H1 (cell line): ENCODE results near the gene CETN2. TPM values are rescaled to one million over a fixed set of nuclear protein-coding genes. Genes with fewer than 3 reads are reported as not detected.

ENCODE experiments used
- CTCF ChIA-PET: fragments of 300-600 bp; sonication (Branson Sonifier 250); formaldehyde crosslinking; loops from one replicate; lab custom pipeline; 2021; ENCODE audit not compliant: partially characterized antibody; lab: Charles Lee
- POLR2A ChIA-PET: fragments of 300-600 bp; sonication (Branson Sonifier 250); formaldehyde crosslinking; loops from one replicate; lab custom pipeline; 2021; ENCODE audit warnings: inconsistent platforms; ENCODE audit not compliant: partially characterized antibody; lab: Charles Lee
- DNase-seq, 2 experiments: peaks; one replicate each; pipeline versions ENCODE4 v3.0.0 to v3.0.0-alpha.2; 2010 to 2022; ENCODE audit warnings: low spot score in 2 of 2, low read depth in 1 of 2, mixed read lengths in 1 of 2
- FAIRE-seq: peaks from 2 replicates; lab custom pipeline; 2011; peaks lifted over from hg19 to GRCh38; lab: Jason Lieb, UNC
- H2AFZ ChIP-seq: 2 replicates; pipeline ENCODE4 v1.8.1; 2012; ENCODE audit warnings: low read length, inconsistent platforms
- H2AK5ac ChIP-seq: 2 replicates; pipeline ENCODE4 v1.6.1; 2013; ENCODE audit warnings: low read depth, low read length
- H2BK120ac ChIP-seq: replicated peaks from 2 replicates; pipeline ENCODE3; 2013; ENCODE audit warnings: low read depth, low read length, inconsistent platforms
- H2BK12ac ChIP-seq: 2 replicates; pipeline ENCODE4 v1.6.1; 2013; ENCODE audit warnings: low read depth, low read length
- H2BK15ac ChIP-seq: 2 replicates; pipeline ENCODE4 v1.6.1; 2013; ENCODE audit warnings: low read length
- H2BK20ac ChIP-seq: 2 replicates; pipeline ENCODE4 v1.6.1; 2013; ENCODE audit warnings: low read length
- H2BK5ac ChIP-seq: 2 replicates; pipeline ENCODE4 v1.6.1; 2013; ENCODE audit warnings: low read depth, low read length
- H3K14ac ChIP-seq: 2 replicates; pipeline ENCODE4 v1.6.1; 2013; ENCODE audit warnings: inconsistent platforms; ENCODE audit not compliant: insufficient read length
- H3K18ac ChIP-seq: 2 replicates; pipeline ENCODE4 v1.6.1; 2013; ENCODE audit warnings: low read length; ENCODE audit errors: extremely low read depth
- H3K23ac ChIP-seq: 2 replicates; pipeline ENCODE4 v1.6.1; 2013; ENCODE audit warnings: inconsistent platforms; ENCODE audit not compliant: insufficient read length
- H3K23me2 ChIP-seq: 2 replicates; pipeline ENCODE4 v1.6.1; 2013; ENCODE audit warnings: low read depth, low read length
- H3K27ac ChIP-seq: 2 replicates; pipeline ENCODE4 v1.6.1; 2011; ENCODE audit warnings: low read depth, low read length, inconsistent platforms
- H3K27me3 ChIP-seq, 4 experiments: replicated peaks in 1 of 4; 1 replicate in 1 of 4; 2 replicates in 3 of 4; pipeline versions ENCODE4 v1.6.1 to v1.8.1; 2011 to 2013; ENCODE audit warnings: low read length in 3 of 4, mild to moderate bottlenecking in 3 of 4, inconsistent platforms in 2 of 4, mixed read lengths in 2 of 4, moderate library complexity in 1 of 4; ENCODE audit not compliant: control insufficient read depth in 3 of 4, insufficient read depth in 3 of 4; ENCODE audit errors: extremely low read depth in 1 of 4
- H3K36me3 ChIP-seq, 4 experiments: 2 replicates each; pipeline versions ENCODE4 v1.6.1 to v1.8.1; 2011 to 2013; ENCODE audit warnings: mild to moderate bottlenecking in 4 of 4, low read length in 3 of 4, moderate library complexity in 2 of 4, control low read depth in 1 of 4, inconsistent platforms in 1 of 4; ENCODE audit not compliant: insufficient read depth in 4 of 4, control insufficient read depth in 2 of 4
- H3K4ac ChIP-seq: replicated peaks from 2 replicates; pipeline ENCODE3; 2013; ENCODE audit warnings: low read length, low read depth, mixed read lengths, inconsistent platforms; ENCODE audit not compliant: insufficient read length
- H3K4me1 ChIP-seq, 4 experiments: replicated peaks in 1 of 4; 1 replicate in 1 of 4; 2 replicates in 3 of 4; pipeline versions ENCODE4 v1.6.1 to v1.8.1; 2011 to 2013; ENCODE audit warnings: low read length in 3 of 4, inconsistent platforms in 2 of 4, mixed read lengths in 1 of 4; ENCODE audit not compliant: insufficient read depth in 4 of 4, control insufficient read depth in 3 of 4
- H3K4me2 ChIP-seq, 2 experiments: 2 replicates each; pipeline versions ENCODE4 v1.6.1 to v1.8.1; 2011 to 2013; ENCODE audit warnings: low read depth in 2 of 2, low read length in 2 of 2, control low read depth in 1 of 2, inconsistent platforms in 1 of 2, mild to moderate bottlenecking in 1 of 2; ENCODE audit not compliant: insufficient read depth in 1 of 2
- H3K4me3 ChIP-seq, 4 experiments: fragments of 200-600, 300-600 bp in 1 of 4; sonication (generic), shearing (Covaris generic), sonication (Bioruptor Twin) in 1 of 4; 2 replicates each; pipeline versions ENCODE4 v1.5.1 to v1.8.1; 2011 to 2016; ENCODE audit warnings: low read length in 4 of 4, low read depth in 3 of 4, control low read depth in 2 of 4, inconsistent platforms in 2 of 4, mild to moderate bottlenecking in 2 of 4, mixed read lengths in 1 of 4, moderate library complexity in 1 of 4; ENCODE audit not compliant: insufficient read depth in 2 of 4; ENCODE audit errors: extremely low read depth in 1 of 4
- H3K56ac ChIP-seq: replicated peaks from 2 replicates; pipeline ENCODE3; 2013; ENCODE audit warnings: low read depth, mild to moderate bottlenecking, mixed read lengths, low read length, inconsistent platforms; ENCODE audit not compliant: insufficient read length
- H3K79me1 ChIP-seq: 2 replicates; pipeline ENCODE4 v1.6.1; 2013; ENCODE audit warnings: low read depth, low read length, control low read depth
- H3K79me2 ChIP-seq, 2 experiments: 2 replicates each; pipeline versions ENCODE4 v1.6.1 to v1.8.1; 2012 to 2013; ENCODE audit warnings: low read length in 2 of 2, mild to moderate bottlenecking in 2 of 2, inconsistent platforms in 1 of 2; ENCODE audit not compliant: insufficient read depth in 2 of 2, control insufficient read depth in 1 of 2
- H3K9ac ChIP-seq, 4 experiments: replicated peaks in 1 of 4; 1 replicate in 1 of 4; 2 replicates in 3 of 4; pipeline versions ENCODE4 v1.6.1 to v1.8.1; 2011 to 2013; ENCODE audit warnings: low read depth in 3 of 4, low read length in 3 of 4, control low read depth in 2 of 4, mild to moderate bottlenecking in 2 of 4, moderate library complexity in 2 of 4, inconsistent platforms in 1 of 4; ENCODE audit errors: extremely low read depth in 1 of 4
- H3K9me3 ChIP-seq, 2 experiments: 2 replicates each; pipeline versions ENCODE4 v1.6.1 to v1.8.1; 2012 to 2013; ENCODE audit warnings: mild to moderate bottlenecking in 2 of 2, moderate library complexity in 2 of 2, control low read depth in 1 of 2, inconsistent platforms in 1 of 2, low read depth in 1 of 2, low read length in 1 of 2, mixed read lengths in 1 of 2; ENCODE audit not compliant: insufficient read depth in 2 of 2
- H4K20me1 ChIP-seq, 2 experiments: replicated peaks in 1 of 2; 2 replicates each; pipeline versions ENCODE3 to v1.8.1; 2011 to 2013; ENCODE audit warnings: inconsistent platforms in 2 of 2, low read length in 2 of 2, mild to moderate bottlenecking in 1 of 2; ENCODE audit not compliant: insufficient read depth in 2 of 2, control insufficient read depth in 1 of 2
- H4K5ac ChIP-seq: 2 replicates; pipeline ENCODE4 v1.6.1; 2013; ENCODE audit warnings: low read length, low read depth, mixed read lengths, inconsistent platforms; ENCODE audit not compliant: insufficient read length
- H4K8ac ChIP-seq: 2 replicates; pipeline ENCODE4 v1.8.0; 2013; ENCODE audit warnings: mild to moderate bottlenecking, moderate library complexity, low read length, inconsistent platforms; ENCODE audit not compliant: insufficient read depth; ENCODE audit errors: extremely low read depth
- H4K91ac ChIP-seq: replicated peaks from 2 replicates; pipeline ENCODE3; 2013; ENCODE audit warnings: low read length, mixed read lengths, inconsistent platforms; ENCODE audit not compliant: insufficient read length
- EP300 ChIP-seq, 2 experiments: IDR thresholded peaks; 1 replicate in 1 of 2; 2 replicates in 1 of 2; pipeline ENCODE4 v1.6.1; 2011 to 2012; ENCODE audit warnings: low read depth in 2 of 2, low read length in 2 of 2, mild to moderate bottlenecking in 2 of 2, borderline replicate concordance in 1 of 2, inconsistent platforms in 1 of 2, moderate library complexity in 1 of 2
- WGBS, 2 experiments: shearing (Covaris generic) in 1 of 2; methylation state at CpG; one replicate each; pipeline versions ENCODE4 v1.1.6 to v1.1.7; 2013 to 2015; ENCODE audit warnings: low lambda C conversion rate in 2 of 2, mixed read lengths in 2 of 2, inconsistent platforms in 1 of 2, low coverage in 1 of 2, missing lambda C conversion rate in 1 of 2; ENCODE audit not compliant: insufficient replicate concordance in 2 of 2, insufficient coverage in 1 of 2, insufficient read length in 1 of 2; ENCODE audit errors: extremely low coverage in 1 of 2, missing lambda C conversion rate in 1 of 2; 5-methylcytosine and 5-hydroxymethylcytosine counted together
- polyA plus RNA-seq, 7 experiments: library from polyadenylated mRNA; depleted of rRNA in 3 of 7; stranded (reverse) in 5 of 7; unstranded in 2 of 7; fragments of >200 nt in 5 of 7; fragments of 200-250 nt in 2 of 7; gene quantifications; 1 replicate in 5 of 7; 2 replicates in 1 of 7; 4 replicates in 1 of 7; pipeline versions ENCODE4 v1.2.1 to v1.2.3, GENCODE V29; 2011 to 2013; ENCODE audit warnings: missing spikeins in 2 of 7, mixed read lengths in 2 of 7
- total RNA-seq: library from RNA; stranded (reverse); fragmentation: NEBNext Ultra II Directional; extraction: Animal tissue kit (Norgen Biotek cat#: 25700); gene quantifications from 2 replicates; pipeline ENCODE4 v1.2.1, GENCODE V29; 2021

The CETN2 gene
- total and polyA plus RNA-seq, 2 of the 8 experiments (the other 6 are each of a cell fraction or from before 2014, with no cell fraction given) = 13.1 to 24.3 TPM

DNA sequence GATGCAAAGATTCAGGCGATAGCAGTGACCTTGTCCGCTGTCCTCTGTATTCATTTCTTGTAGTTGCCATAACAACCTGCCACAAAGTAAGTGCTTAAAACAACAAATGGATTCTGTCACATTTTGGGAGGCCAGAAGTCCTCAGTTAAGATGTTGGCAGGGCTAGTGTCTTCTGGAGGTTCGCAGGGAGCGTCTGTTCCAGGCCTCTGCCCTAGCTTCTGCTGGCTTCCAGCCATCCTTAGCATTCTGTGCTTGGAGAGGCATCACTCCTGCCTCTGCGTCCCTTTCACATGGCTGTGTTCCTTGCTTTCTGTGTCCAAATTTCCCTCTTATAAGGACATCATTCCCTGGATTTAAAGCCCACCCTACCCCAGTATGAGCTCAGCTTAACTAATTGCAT lies 35.8 kb upstream of the CETN2 start:
- no peak overlapping the region for H3K18ac ChIP-seq
- no peak overlapping the region for H4K5ac ChIP-seq
- H2BK20ac ChIP-seq = no peak overlapping the region
- no peak overlapping the region for H4K8ac ChIP-seq
- H2BK15ac ChIP-seq = no peak overlapping the region
- no peak overlapping the region for H2AFZ ChIP-seq
- H3K79me1 ChIP-seq = no peaks in the 10 kb centered on the region
- no peak overlapping the region for H2BK12ac ChIP-seq
- POLR2A ChIA-PET = no interaction called here
- H3K4me3 ChIP-seq = no peak overlapping the region
- no peak overlapping the region for H3K9ac ChIP-seq
- H3K14ac ChIP-seq = no peak overlapping the region
- no peaks in the 10 kb centered on the region for H3K23me2 ChIP-seq
- WGBS, 2 experiments = 100% methylated on average over 5 of the region's 5 CpGs; no CpG with 5 or more reads in 1 of the 2 experiments
- H3K4ac ChIP-seq = no peak overlapping the region
- H3K27ac ChIP-seq = no peak overlapping the region
- H2BK120ac ChIP-seq = no peak overlapping the region
- no peaks in the 10 kb centered on the region for H3K79me2 ChIP-seq
- H3K4me2 ChIP-seq = no peak overlapping the region
- no peaks in the 10 kb centered on the region for H3K4me1 ChIP-seq
- no peak overlapping the region for H3K56ac ChIP-seq
- no peaks in the 10 kb centered on the region for H3K9me3 ChIP-seq
- peaks cover 0 to 4% of the 10 kb centered on the region in 2 experiments for H4K20me1 ChIP-seq
- CTCF ChIA-PET = no interaction called here
- H3K36me3 ChIP-seq = peaks cover 3 to 49% (median 16%) of the 10 kb centered on the region in 4 experiments; a peak in 6 of 8 replicates
- no peak for DNase-seq
- H3K23ac ChIP-seq = no peak overlapping the region
- FAIRE-seq = no peak
- H2BK5ac ChIP-seq = no peak overlapping the region
- no peaks in the 10 kb centered on the region for H3K27me3 ChIP-seq
- H4K91ac ChIP-seq = no peak overlapping the region
- H2AK5ac ChIP-seq = no peak overlapping the region
- TF ChIP-seq EP300 (IDR thresholded peaks at IDR 0.05; ENCODE audit: borderline replicate concordance in 1 of 2, low read depth in 2 of 2, low read length in 2 of 2) = no peak
